SHP77 (cell line): Measurements from ENCODE around the gene TLE5.
"Not testable (repeated sequence)": the region's sequence is repeated elsewhere in the genome, so short reads cannot be mapped to it uniquely, and the experiment has no call there.

Experiments
- DNase-seq, 2 experiments: peaks; one replicate each; lab custom pipeline; 2025; lab: John Stamatoyannopoulos, UW

Gene TLE5

GRCh38 chr19:3045191-3045590 is 17.1 kb downstream of the TLE5 start:
- DNase-seq = no peak

GRCh38 chr19:3042621-3043267 is 19.6 kb downstream of the TLE5 start:
- no peak for DNase-seq

GRCh38 chr19:3041761-3042620 is 20.3 kb downstream of the TLE5 start:
- no peak for DNase-seq

- no peak for DNase-seq
These were observed 21.0 kb downstream of the TLE5 start for GRCh38 chr19:3041327-3041726.

- DNase-seq = peak; percentile 61 to 64
These were observed 22.6 kb downstream of the TLE5 start for GRCh38 chr19:3039641-3040077.

GRCh38 chr19:3039125-3039524 is 23.2 kb downstream of the TLE5 start:
- DNase-seq = no peak

- DNase-seq = no peak
These were observed 24.1 kb downstream of the TLE5 start for GRCh38 chr19:3038214-3038613.

- not testable (repeated sequence) for DNase-seq
These were observed 25.2 kb downstream of the TLE5 start for GRCh38 chr19:3036977-3037544.

GRCh38 chr19:3036119-3036976 is 25.9 kb downstream of the TLE5 start:
- DNase-seq = peak; percentile 78 to 91

- peak; percentile 98 for DNase-seq
These were observed 26.7 kb downstream of the TLE5 start for GRCh38 chr19:3035542-3036118.

- no peak for DNase-seq
These were observed 27.4 kb downstream of the TLE5 start for GRCh38 chr19:3034656-3035541.

- no peak for DNase-seq
These were observed 28.0 kb downstream of the TLE5 start for GRCh38 chr19:3034406-3034655.

GRCh38 chr19:3033595-3034405 is 28.5 kb downstream of the TLE5 start:
- DNase-seq = no peak

GRCh38 chr19:3031607-3031867 is 30.8 kb downstream of the TLE5 start:
- no peak for DNase-seq

- DNase-seq = no peak
These were observed 33.0 kb downstream of the TLE5 start, which contains the start of gene TLE2 for GRCh38 chr19:3029065-3029923. TSS of gene TLE2 (minus strand) at chr19:3029280. CDS start at chr19:3028904, 376 bp downstream.

- DNase-seq = no peak
These were observed 33.8 kb downstream of the TLE5 start for GRCh38 chr19:3028305-3029064.

- no peak for DNase-seq
These were observed 34.4 kb downstream of the TLE5 start for GRCh38 chr19:3027981-3028304.

GRCh38 chr19:3027292-3027691 is 35.0 kb downstream of the TLE5 start:
- no peak for DNase-seq

GRCh38 chr19:3026768-3027167 is 35.5 kb downstream of the TLE5 start:
- DNase-seq = no peak
